Body of pancreas (tissue), 4 donors: ENCODE data around the gene POLD1.

Experiments used
- POLR2A ChIP-seq, 3 donors: fragments of 450-650 bp; IDR thresholded peaks; one replicate each; pipeline ENCODE4 v1.6.1; 2016; ENCODE audit warnings: antibody characterized with exemption in 3 of 3, mild to moderate bottlenecking in 2 of 3
- TF ChIP-seq, protein P1 (sequence below), 7 experiments: fragments of 450-650 bp in 4 of 7; fragments of 200-600 bp in 3 of 7; sonication (generic) in 3 of 7; IDR thresholded peaks; one replicate each; pipeline ENCODE4 v1.5.1; 2016 to 2019; ENCODE audit warnings: antibody characterized with exemption in 7 of 7

GRCh38 chr19:50435221-50435620 lies 51.1 kb downstream of the POLD1 start:
- TF ChIP-seq, protein P1, sequence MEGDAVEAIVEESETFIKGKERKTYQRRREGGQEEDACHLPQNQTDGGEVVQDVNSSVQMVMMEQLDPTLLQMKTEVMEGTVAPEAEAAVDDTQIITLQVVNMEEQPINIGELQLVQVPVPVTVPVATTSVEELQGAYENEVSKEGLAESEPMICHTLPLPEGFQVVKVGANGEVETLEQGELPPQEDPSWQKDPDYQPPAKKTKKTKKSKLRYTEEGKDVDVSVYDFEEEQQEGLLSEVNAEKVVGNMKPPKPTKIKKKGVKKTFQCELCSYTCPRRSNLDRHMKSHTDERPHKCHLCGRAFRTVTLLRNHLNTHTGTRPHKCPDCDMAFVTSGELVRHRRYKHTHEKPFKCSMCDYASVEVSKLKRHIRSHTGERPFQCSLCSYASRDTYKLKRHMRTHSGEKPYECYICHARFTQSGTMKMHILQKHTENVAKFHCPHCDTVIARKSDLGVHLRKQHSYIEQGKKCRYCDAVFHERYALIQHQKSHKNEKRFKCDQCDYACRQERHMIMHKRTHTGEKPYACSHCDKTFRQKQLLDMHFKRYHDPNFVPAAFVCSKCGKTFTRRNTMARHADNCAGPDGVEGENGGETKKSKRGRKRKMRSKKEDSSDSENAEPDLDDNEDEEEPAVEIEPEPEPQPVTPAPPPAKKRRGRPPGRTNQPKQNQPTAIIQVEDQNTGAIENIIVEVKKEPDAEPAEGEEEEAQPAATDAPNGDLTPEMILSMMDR (IDR thresholded peaks at IDR 0.05): no peak
- TF ChIP-seq POLR2A (IDR thresholded peaks at IDR 0.05): no peak
